Measurements from ENCODE around the gene SLC35A2. TPM values are rescaled to one million over a fixed set of nuclear protein-coding genes. Genes with fewer than 3 reads are reported as not detected.

Gene SLC35A2
- total RNA-seq, 1 experiment from 2014 or later, result 35.0 TPM

DNA sequence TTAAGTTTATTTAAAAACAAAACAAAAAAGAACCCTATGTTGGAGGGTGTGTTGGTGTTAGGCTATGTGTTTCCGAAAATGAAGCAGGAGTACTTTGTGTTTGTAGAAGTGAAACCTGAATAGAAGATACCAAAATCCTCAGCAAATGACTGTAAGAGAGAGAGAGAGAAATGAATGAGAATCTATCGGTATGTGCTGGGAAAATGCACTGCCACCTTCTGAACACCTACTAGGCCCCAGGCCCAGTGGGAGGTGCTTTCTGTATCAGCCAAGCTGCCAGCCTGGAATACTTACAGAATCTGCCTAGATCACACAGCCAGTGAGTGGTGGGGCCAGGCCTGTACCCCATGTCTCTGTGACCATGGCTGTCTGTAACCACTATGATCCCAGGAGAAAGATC, 22.3 kb upstream of the SLC35A2 start (continued):
- TF ChIP-seq YY1 (IDR thresholded peaks at IDR 0.05; ENCODE audit: extremely low read depth, insufficient replicate concordance, low read depth, low read length), result no peak
- TF ChIP-seq FOSL1 (IDR thresholded peaks at IDR 0.05; ENCODE audit: low read depth), result no peak
- no peak for TF ChIP-seq RAD21 (IDR thresholded peaks at IDR 0.05; ENCODE audit: low read depth)

- TF ChIP-seq YY1 (IDR thresholded peaks at IDR 0.05; ENCODE audit: extremely low read depth, insufficient replicate concordance, low read depth, low read length), result no peak
- TF ChIP-seq JUND (IDR thresholded peaks at IDR 0.05), result no peak
- no peak for TF ChIP-seq RAD21 (IDR thresholded peaks at IDR 0.05; ENCODE audit: low read depth)
- TF ChIP-seq CBX3 (IDR thresholded peaks at IDR 0.05; ENCODE audit: low read depth), result no peak
- TF ChIP-seq ZNF274 (IDR thresholded peaks at IDR 0.05; ENCODE audit: low read depth, low read length), result no peak
- no peak for TF ChIP-seq FOSL1 (IDR thresholded peaks at IDR 0.05; ENCODE audit: low read depth)
- TF ChIP-seq, protein P1, sequence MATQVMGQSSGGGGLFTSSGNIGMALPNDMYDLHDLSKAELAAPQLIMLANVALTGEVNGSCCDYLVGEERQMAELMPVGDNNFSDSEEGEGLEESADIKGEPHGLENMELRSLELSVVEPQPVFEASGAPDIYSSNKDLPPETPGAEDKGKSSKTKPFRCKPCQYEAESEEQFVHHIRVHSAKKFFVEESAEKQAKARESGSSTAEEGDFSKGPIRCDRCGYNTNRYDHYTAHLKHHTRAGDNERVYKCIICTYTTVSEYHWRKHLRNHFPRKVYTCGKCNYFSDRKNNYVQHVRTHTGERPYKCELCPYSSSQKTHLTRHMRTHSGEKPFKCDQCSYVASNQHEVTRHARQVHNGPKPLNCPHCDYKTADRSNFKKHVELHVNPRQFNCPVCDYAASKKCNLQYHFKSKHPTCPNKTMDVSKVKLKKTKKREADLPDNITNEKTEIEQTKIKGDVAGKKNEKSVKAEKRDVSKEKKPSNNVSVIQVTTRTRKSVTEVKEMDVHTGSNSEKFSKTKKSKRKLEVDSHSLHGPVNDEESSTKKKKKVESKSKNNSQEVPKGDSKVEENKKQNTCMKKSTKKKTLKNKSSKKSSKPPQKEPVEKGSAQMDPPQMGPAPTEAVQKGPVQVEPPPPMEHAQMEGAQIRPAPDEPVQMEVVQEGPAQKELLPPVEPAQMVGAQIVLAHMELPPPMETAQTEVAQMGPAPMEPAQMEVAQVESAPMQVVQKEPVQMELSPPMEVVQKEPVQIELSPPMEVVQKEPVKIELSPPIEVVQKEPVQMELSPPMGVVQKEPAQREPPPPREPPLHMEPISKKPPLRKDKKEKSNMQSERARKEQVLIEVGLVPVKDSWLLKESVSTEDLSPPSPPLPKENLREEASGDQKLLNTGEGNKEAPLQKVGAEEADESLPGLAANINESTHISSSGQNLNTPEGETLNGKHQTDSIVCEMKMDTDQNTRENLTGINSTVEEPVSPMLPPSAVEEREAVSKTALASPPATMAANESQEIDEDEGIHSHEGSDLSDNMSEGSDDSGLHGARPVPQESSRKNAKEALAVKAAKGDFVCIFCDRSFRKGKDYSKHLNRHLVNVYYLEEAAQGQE (IDR thresholded peaks at IDR 0.05; ENCODE audit: low read depth), result no peak
- TF ChIP-seq EZH2 (IDR thresholded peaks at IDR 0.05), result no peak
- TF ChIP-seq SIN3A (IDR thresholded peaks at IDR 0.05; ENCODE audit: low read depth), result no peak
- TF ChIP-seq SRF (IDR thresholded peaks at IDR 0.05; ENCODE audit: low read depth), result no peak
- no peak for TF ChIP-seq ELF1 (IDR thresholded peaks at IDR 0.05; ENCODE audit: borderline replicate concordance, low read depth)
- no peak for TF ChIP-seq POLR2AphosphoS5 (IDR thresholded peaks at IDR 0.05; ENCODE audit: low read depth, low read length)
- TF ChIP-seq EZH2phosphoT487 (IDR thresholded peaks at IDR 0.05; ENCODE audit: borderline replicate concordance), result no peak
- ChIA-PET POLR2A (no interaction called here), RAD21 (ENCODE audit: low non-redundant PET in 1 of 2, low total read pairs in 2 of 2, uncharacterized antibody in 2 of 2, unreplicated experiment in 2 of 2) (no interaction called here), CTCF (interaction anchor here (0.6 kb wide), 1 partner anchor 11 kb away, joined by 3 read pairs; no protein-coding TSS in a partner anchor)
- no peak overlapping the region for H3K4me3 ChIP-seq (replicated peaks in 1 of 2; ENCODE audit: low read depth in 1 of 2, low read length in 2 of 2)
- H3K79me2 ChIP-seq (ENCODE audit: insufficient read depth, low read length), result peaks cover 9% of the 10 kb centered on the region; the same call in 1 of the 2 replicates
- H3K9ac ChIP-seq (ENCODE audit: low read length), result no peak overlapping the region
- no peaks in the 10 kb centered on the region for H3K27me3 ChIP-seq (ENCODE audit: insufficient read depth, low read length)
- BruUV-seq (replicated peaks), result no TSS peak
- DNase-seq (ENCODE audit: low read depth, low spot score) (no peak), ATAC-seq (no peak)
- H2AFZ ChIP-seq (ENCODE audit: low read depth, low read length, poor library complexity, severe bottlenecking), result no peak overlapping the region
- H3K9me3 ChIP-seq (ENCODE audit: control insufficient read depth in 1 of 2, insufficient read depth in 1 of 2, low read depth in 1 of 2, low read length in 2 of 2), result no peaks in the 10 kb centered on the region
- peaks cover 1 to 7% of the 10 kb centered on the region in 2 experiments; a peak in 3 of 4 replicates for H3K36me3 ChIP-seq (ENCODE audit: control insufficient read depth in 1 of 2, insufficient read depth in 2 of 2, low read length in 2 of 2)
- no peaks in the 10 kb centered on the region for H4K20me1 ChIP-seq (ENCODE audit: insufficient read depth)
- no peak overlapping the region for H3K27ac ChIP-seq (ENCODE audit: low read depth, low read length)
- no peaks in the 10 kb centered on the region for H3K4me1 ChIP-seq (ENCODE audit: control insufficient read depth in 1 of 2, insufficient read depth in 2 of 2, low read length in 2 of 2)
- intact Hi-C loops (cut with micrococcal nuclease), result no loop called here
- H3K4me2 ChIP-seq (ENCODE audit: low read length), result no peak overlapping the region
- no peaks in the 10 kb centered on the region for H3K9me2 ChIP-seq (ENCODE audit: insufficient read depth)
Observed at GRCh38 chrX:48927736-48928382, 16.4 kb upstream of the SLC35A2 start.
